Colonic mucosa (tissue), 4 donors: ENCODE data around the gene CHD2. TPM values are rescaled to one million over a fixed set of nuclear protein-coding genes. Genes with fewer than 3 reads are reported as not detected.

Experiments used
- DNase-seq: peaks from one replicate; pipeline ENCODE4 v3.0.0-alpha.2; 2020
- H3K27ac ChIP-seq: fragments of 200-600 bp; one replicate; pipeline ENCODE4 v1.8.0; 2021
- H3K27me3 ChIP-seq: fragments of 200-600 bp; one replicate; pipeline ENCODE4 v1.8.0; 2021
- H3K36me3 ChIP-seq: fragments of 200-600 bp; one replicate; pipeline ENCODE4 v1.8.0; 2021
- H3K4me1 ChIP-seq: fragments of 200-600 bp; one replicate; pipeline ENCODE4 v1.8.0; 2021; ENCODE audit warnings: mild to moderate bottlenecking
- H3K4me3 ChIP-seq: fragments of 200-600 bp; one replicate; pipeline ENCODE4 v1.8.0; 2021
- H3K9ac ChIP-seq, 2 donors: one replicate each; pipeline ENCODE4 v1.7.0; 2013; ENCODE audit warnings: control low read depth in 2 of 2, low read depth in 2 of 2, low read length in 2 of 2
- H3K9me3 ChIP-seq: fragments of 200-600 bp; one replicate; pipeline ENCODE4 v1.8.0; 2021
- intact Hi-C: fragments of 100-400 bp; cut with DNase I; formaldehyde crosslinking; loops from one replicate; pipeline ENCODE4 v1.14.1; 2022
- total RNA-seq, 2 donors: library from RNA; stranded (reverse); fragmentation: NEBNext Ultra II Directional in 1 of 2; extraction: Animal tissue kit (Norgen Biotek cat#: 25700) in 1 of 2; gene quantifications; one replicate each; pipeline ENCODE4 v1.2.1, GENCODE V29; 2021
- TF ChIP-seq, protein P1 (sequence below): fragments of 200-600 bp; IDR thresholded peaks from one replicate; pipeline ENCODE4 v1.8.0; 2022; ENCODE audit warnings: antibody characterized with exemption, mild to moderate bottlenecking
- donor health status: healthy.
- donor health status: DM: no; HTN: no; CAD: no.
- donor health status: DM: no; HTN: no; CAD: no.

Gene CHD2
- total RNA-seq, 2 donors from 2014 or later, result 87.5 to 121 TPM

DNA sequence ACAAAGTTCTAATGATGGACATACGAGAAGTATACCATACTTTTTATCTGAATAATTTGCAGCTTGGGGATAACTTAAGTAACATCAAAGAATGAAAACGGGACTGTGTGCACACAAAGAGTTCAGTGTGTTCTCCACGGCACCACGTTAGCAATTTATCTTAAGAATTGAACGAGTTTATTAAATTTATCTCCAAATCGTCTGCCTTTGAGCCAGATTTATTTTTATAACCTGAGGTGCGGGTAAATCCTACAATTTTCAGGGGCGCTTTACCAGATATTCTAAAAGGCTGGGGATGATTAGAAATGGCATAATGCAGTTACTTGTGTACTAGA is 3.5 kb downstream of the CHD2 start:
- H3K9ac ChIP-seq, result peak overlapping the region; percentile 71 to 96
- no peaks in the 10 kb centered on the region for H3K9me3 ChIP-seq
- no peak for DNase-seq
- TF ChIP-seq, protein P1, sequence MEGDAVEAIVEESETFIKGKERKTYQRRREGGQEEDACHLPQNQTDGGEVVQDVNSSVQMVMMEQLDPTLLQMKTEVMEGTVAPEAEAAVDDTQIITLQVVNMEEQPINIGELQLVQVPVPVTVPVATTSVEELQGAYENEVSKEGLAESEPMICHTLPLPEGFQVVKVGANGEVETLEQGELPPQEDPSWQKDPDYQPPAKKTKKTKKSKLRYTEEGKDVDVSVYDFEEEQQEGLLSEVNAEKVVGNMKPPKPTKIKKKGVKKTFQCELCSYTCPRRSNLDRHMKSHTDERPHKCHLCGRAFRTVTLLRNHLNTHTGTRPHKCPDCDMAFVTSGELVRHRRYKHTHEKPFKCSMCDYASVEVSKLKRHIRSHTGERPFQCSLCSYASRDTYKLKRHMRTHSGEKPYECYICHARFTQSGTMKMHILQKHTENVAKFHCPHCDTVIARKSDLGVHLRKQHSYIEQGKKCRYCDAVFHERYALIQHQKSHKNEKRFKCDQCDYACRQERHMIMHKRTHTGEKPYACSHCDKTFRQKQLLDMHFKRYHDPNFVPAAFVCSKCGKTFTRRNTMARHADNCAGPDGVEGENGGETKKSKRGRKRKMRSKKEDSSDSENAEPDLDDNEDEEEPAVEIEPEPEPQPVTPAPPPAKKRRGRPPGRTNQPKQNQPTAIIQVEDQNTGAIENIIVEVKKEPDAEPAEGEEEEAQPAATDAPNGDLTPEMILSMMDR, result no peak
- no peaks in the 10 kb centered on the region for H3K27me3 ChIP-seq
- no peaks in the 10 kb centered on the region for H3K36me3 ChIP-seq
- H3K27ac ChIP-seq, result peak overlapping the region; percentile 98
- H3K4me1 ChIP-seq, result peaks cover 14% of the 10 kb centered on the region
- peak overlapping the region; percentile 41 for H3K4me3 ChIP-seq
- intact Hi-C loops, result loop anchor here (5.0 kb wide), 1 partner anchor 96 kb away; no protein-coding TSS in a partner anchor

DNA sequence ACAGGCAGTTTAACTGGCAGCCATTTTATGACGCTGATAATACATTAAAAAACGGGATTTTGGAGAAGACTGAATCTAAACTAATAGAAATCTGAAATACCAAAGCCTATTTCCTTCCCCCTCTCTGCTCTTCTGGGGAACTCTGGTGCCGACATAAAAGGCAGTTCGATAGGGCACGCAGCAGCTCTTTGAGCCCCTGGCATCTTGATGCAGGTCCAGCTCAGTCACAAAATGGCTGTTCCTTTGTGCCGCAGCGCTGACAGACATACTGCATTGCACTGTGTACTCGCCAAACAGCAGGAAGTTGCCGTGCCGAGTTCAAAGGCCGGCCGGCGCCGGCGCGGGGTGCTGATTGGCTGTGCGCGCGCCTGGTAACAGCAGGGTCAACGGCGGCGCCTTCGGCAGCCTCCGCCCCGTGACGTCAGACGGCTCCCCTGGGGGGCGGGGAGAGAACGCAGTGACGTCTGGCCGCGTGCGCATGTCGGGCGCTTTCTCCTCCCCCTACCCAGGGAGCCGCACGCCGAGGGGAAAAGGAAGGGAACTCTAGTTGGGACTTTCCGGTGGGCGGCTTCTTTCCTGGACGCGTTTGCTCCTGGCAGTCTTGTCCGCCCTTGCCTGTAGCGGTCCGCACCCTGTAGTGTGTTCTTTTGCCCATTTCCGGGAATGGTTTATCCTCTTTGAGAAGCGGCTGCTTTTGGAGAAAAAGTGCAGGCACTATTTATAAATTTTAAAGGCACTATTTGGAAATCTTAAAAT is 4.0 kb downstream of the CHD2 start:
- peak; percentile 99 for DNase-seq
- Histone ChIP-seq H3K27me3 (no peaks in the 10 kb centered on the region), H3K36me3 (no peaks in the 10 kb centered on the region), H3K9ac (peak overlapping the region; percentile 71 to 96), H3K4me1 (peaks cover 19% of the 10 kb centered on the region), H3K4me3 (peak overlapping the region; percentile 41), H3K9me3 (no peaks in the 10 kb centered on the region), H3K27ac (peak overlapping the region; percentile 98)
- intact Hi-C loops, result loop anchor here (5.0 kb wide), 1 partner anchor 97 kb away; no protein-coding TSS in a partner anchor
- TF ChIP-seq, protein P1, result no peak

DNA sequence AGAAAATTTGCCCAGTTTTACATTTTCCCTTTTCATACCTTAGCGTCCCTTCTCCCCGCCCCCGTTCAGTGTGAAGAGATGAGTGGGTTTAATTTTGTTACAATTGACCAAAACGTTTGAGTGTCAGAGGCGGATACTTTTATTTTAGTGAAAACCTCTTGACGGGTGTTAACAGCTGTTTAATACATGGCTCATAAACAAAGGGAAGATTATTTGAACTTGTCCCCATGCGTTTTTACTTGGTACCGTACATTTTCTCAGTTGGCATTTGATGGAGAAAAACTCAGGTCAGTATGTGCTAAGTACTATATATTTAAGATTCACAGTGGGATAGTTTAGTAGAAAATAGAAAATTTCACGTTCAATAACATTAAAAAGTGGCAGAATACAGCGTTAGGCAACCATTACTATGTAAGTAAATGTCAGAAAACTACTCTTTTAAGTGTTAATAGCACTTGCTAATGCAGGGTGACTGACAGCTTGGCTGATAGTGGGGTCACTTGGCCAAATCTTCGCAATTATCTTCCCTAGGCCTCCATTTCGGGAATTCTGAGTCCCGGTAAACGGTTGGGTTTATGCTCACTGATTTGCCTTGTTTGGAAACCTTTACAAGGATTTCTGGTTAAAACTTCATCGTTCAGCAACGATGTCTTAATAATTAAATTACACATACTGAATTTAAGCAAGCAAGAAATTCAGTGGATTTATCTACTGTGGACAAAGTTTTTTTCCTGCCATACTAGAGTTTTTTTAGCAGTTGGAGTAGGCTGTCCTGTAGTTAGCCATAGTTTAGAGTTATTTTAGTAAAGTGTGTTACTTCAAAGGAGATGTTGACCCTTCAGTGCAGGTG is 4.8 kb downstream of the CHD2 start:
- H3K36me3 ChIP-seq, result no peaks in the 10 kb centered on the region
- intact Hi-C loops, result loop anchor here (5.0 kb wide), 1 partner anchor 98 kb away; no protein-coding TSS in a partner anchor
- no peaks in the 10 kb centered on the region for H3K27me3 ChIP-seq
- TF ChIP-seq, protein P1, result no peak
- H3K4me3 ChIP-seq, result peak overlapping the region; percentile 32
- H3K4me1 ChIP-seq, result peaks cover 19% of the 10 kb centered on the region
- peak; percentile 36 for DNase-seq
- H3K27ac ChIP-seq, result peak overlapping the region; percentile 98
- no peaks in the 10 kb centered on the region for H3K9me3 ChIP-seq
- peak overlapping the region; percentile 52 to 96 for H3K9ac ChIP-seq

DNA sequence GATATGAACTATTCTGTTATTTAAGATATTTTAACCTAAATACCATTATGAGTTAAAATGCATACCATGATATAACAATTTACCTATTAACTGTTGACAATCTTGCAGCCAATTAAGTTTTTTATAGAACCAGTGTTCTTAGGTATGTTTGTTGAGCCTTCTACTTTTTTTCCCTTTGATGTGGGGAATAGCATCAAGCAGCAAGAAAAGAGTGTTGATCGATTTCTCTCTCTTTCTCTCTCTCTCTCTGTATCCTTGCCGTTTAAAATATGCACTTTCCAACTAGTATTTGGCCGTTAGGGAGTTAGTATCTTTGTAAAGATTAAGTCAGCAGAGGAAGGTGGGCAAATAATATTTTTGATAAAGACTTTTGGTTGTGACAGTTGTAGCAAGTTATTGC is 5.9 kb downstream of the CHD2 start:
- no peaks in the 10 kb centered on the region for H3K9me3 ChIP-seq
- peaks cover 21% of the 10 kb centered on the region for H3K4me1 ChIP-seq
- H3K9ac ChIP-seq, result peak overlapping the region in 1 of 2 donors; percentile 96
- no peaks in the 10 kb centered on the region for H3K27me3 ChIP-seq
- no peak overlapping the region for H3K4me3 ChIP-seq
- H3K27ac ChIP-seq, result peak overlapping the region; percentile 98
- DNase-seq, result no peak
- no peaks in the 10 kb centered on the region for H3K36me3 ChIP-seq
- TF ChIP-seq, protein P1, result no peak
- intact Hi-C loops, result no loop called here

DNA sequence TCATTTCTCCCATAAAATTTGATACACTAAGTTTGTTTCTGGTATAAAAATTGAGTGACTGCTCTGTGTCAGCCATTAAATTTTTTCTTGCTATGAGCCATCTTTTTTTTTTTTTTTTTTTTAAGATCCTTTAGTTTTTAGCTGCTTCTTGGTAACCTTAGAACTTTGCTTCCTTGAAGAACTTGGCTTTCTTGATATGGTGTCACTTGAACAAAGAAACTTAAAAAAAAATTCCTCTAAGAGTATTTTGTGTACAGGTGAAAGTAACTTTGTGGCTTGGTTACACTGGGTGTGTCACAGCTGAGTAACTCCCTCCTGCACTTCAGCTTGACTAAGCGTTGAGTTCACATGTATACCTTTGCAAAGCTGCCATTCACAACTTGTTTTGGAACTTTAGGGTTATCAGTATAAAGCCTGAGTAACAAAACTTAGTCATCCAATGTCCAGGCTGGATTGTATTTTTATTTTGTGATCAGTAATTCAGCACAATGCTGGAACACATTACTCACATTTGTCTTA is 6.5 kb downstream of the CHD2 start:
- H3K9ac ChIP-seq, result peak overlapping the region in 1 of 2 donors; percentile 96
- TF ChIP-seq, protein P1, result no peak
- H3K9me3 ChIP-seq, result no peaks in the 10 kb centered on the region
- no peak overlapping the region for H3K4me3 ChIP-seq
- H3K4me1 ChIP-seq, result peaks cover 27% of the 10 kb centered on the region
- no peaks in the 10 kb centered on the region for H3K36me3 ChIP-seq
- no peaks in the 10 kb centered on the region for H3K27me3 ChIP-seq
- intact Hi-C loops, result no loop called here
- DNase-seq, result peak; percentile 65
- peak overlapping the region; percentile 98 for H3K27ac ChIP-seq
